HG02870 (cell line): ENCODE results near the gene COL9A1.

Experiments used
- ATAC-seq: cut with Tn5 transposase; IDR thresholded peaks from one replicate; pipeline ENCODE4 v1.9.1; 2021; ENCODE audit warnings: mild to moderate bottlenecking, moderate library complexity; ENCODE audit not compliant: unreplicated experiment

Gene COL9A1

GRCh38 chr6:70292193-70292592, 10.7 kb downstream of the COL9A1 start:
- no peak for ATAC-seq

- ATAC-seq: no peak
These were observed 13.6 kb downstream of the COL9A1 start for GRCh38 chr6:70289299-70289698.

GRCh38 chr6:70286905-70287304, 16.0 kb downstream of the COL9A1 start:
- ATAC-seq: no peak

- no peak for ATAC-seq
These were observed 17.7 kb downstream of the COL9A1 start for GRCh38 chr6:70285201-70285600.

GRCh38 chr6:70282919-70283461, 19.9 kb downstream of the COL9A1 start:
- ATAC-seq: no peak

- no peak for ATAC-seq
These were observed 20.5 kb downstream of the COL9A1 start for GRCh38 chr6:70282312-70282918.

GRCh38 chr6:70281923-70282311, 21.0 kb downstream of the COL9A1 start:
- ATAC-seq: no peak

GRCh38 chr6:70280400-70280853, 22.5 kb downstream of the COL9A1 start:
- ATAC-seq: no peak

GRCh38 chr6:70277470-70277869, 25.4 kb downstream of the COL9A1 start:
- ATAC-seq: no peak

- no peak for ATAC-seq
These were observed 28.5 kb downstream of the COL9A1 start for GRCh38 chr6:70274338-70274737.

GRCh38 chr6:70272071-70272470, 30.8 kb downstream of the COL9A1 start:
- ATAC-seq: no peak

- no peak for ATAC-seq
These were observed 32.4 kb downstream of the COL9A1 start for GRCh38 chr6:70270287-70271005.

- ATAC-seq: no peak
These were observed 36.7 kb downstream of the COL9A1 start for GRCh38 chr6:70266142-70266541.

- ATAC-seq: no peak
These were observed 38.6 kb downstream of the COL9A1 start for GRCh38 chr6:70264306-70264705.

- ATAC-seq: no peak
These were observed 44.4 kb downstream of the COL9A1 start for GRCh38 chr6:70258483-70258882.

GRCh38 chr6:70257768-70258273, 45.1 kb downstream of the COL9A1 start:
- no peak for ATAC-seq

- ATAC-seq: no peak
These were observed 48.1 kb downstream of the COL9A1 start for GRCh38 chr6:70254784-70255183.

- ATAC-seq: no peak
These were observed 49.0 kb downstream of the COL9A1 start for GRCh38 chr6:70253923-70254322.

- ATAC-seq: no peak
These were observed 50.3 kb downstream of the COL9A1 start for GRCh38 chr6:70252604-70253003.

GRCh38 chr6:70246118-70246517, 56.8 kb downstream of the COL9A1 start:
- ATAC-seq: no peak

GRCh38 chr6:70241991-70242420, 60.9 kb downstream of the COL9A1 start:
- ATAC-seq: no peak

GRCh38 chr6:70241031-70241430, 61.9 kb downstream of the COL9A1 start:
- ATAC-seq: no peak
